ENCODE data around the gene ADARB1. TPM values are rescaled to one million over a fixed set of nuclear protein-coding genes. Genes with fewer than 3 reads are reported as not detected.

Gene ADARB1
- total and polyA plus RNA-seq, 9 of the 15 experiments (the other 6 are each of a cell fraction or from before 2014, with no cell fraction given) = 6.7 to 16.0 (median 8.3) TPM

- peak; percentile 96 for TF ChIP-seq FOXO4 (CRISPR knock-in tag; IDR thresholded peaks at IDR 0.05)
- TF ChIP-seq E2F6 (IDR thresholded peaks at IDR 0.05; ENCODE audit: borderline replicate concordance in 1 of 2, extremely low read depth in 1 of 2, insufficient read depth in 1 of 2, insufficient read length in 1 of 2, low read depth in 1 of 2, low read length in 1 of 2, poor library complexity in 1 of 2, severe bottlenecking in 1 of 2) = peak; percentile 51 to 81
- TF ChIP-seq PHTF2 (CRISPR knock-in tag; IDR thresholded peaks at IDR 0.05) = peak; percentile 82
- TF ChIP-seq PKNOX1 (IDR thresholded peaks at IDR 0.05) = no peak
- peak; percentile 98 to 100 for TF ChIP-seq NONO (IDR thresholded peaks at IDR 0.05; ENCODE audit: low read depth in 2 of 2, low read length in 1 of 2)
- TF ChIP-seq SIX5 (IDR thresholded peaks at IDR 0.05; ENCODE audit: borderline replicate concordance in 1 of 2, insufficient read depth in 1 of 2, low read depth in 1 of 2, low read length in 2 of 2) = peak in 1 of 2 experiments; percentile 51; a peak in 2 of 4 replicates
- TF ChIP-seq RBM15 (IDR thresholded peaks at IDR 0.05; ENCODE audit: insufficient read depth, low read length) = 0 out of 2 replicates have a peak, but pooled peaks have one; percentile 53
- TF ChIP-seq MAZ (CRISPR knock-in tag; conservative IDR thresholded peaks at IDR 0.05 in 1 of 2, IDR thresholded peaks at IDR 0.05 in 1 of 2) = peak in 1 of 2 experiments; percentile 97; a peak in 3 of 4 replicates
- TF ChIP-seq CEBPG (CRISPR knock-in tag; IDR thresholded peaks at IDR 0.05) = no peak
- no peak for TF ChIP-seq CEBPG (tag; conservative IDR thresholded peaks at IDR 0.05 in 1 of 2, IDR thresholded peaks at IDR 0.05 in 1 of 2)
- TF ChIP-seq ERF (CRISPR knock-in tag; IDR thresholded peaks at IDR 0.05) = peak; percentile 100
- TF ChIP-seq VEZF1 (CRISPR knock-in tag; IDR thresholded peaks at IDR 0.05) = peak; percentile 65
- TF ChIP-seq ZNF780A (CRISPR knock-in tag; IDR thresholded peaks at IDR 0.05) = peak; percentile 91; the same call in 1 of the 2 replicates
- no peak for TF ChIP-seq DDX20 (tag; IDR thresholded peaks at IDR 0.05; ENCODE audit: low read depth)
- TF ChIP-seq UBTF (IDR thresholded peaks at IDR 0.05; ENCODE audit: borderline replicate concordance in 1 of 2, low read depth in 2 of 2, low read length in 2 of 2) = peak in 1 of 2 experiments; percentile 54; a peak in 2 of 4 replicates
- TF ChIP-seq NFYB (IDR thresholded peaks at IDR 0.05; ENCODE audit: extremely low read depth, insufficient read length) = no peak
- TF ChIP-seq BDP1 (IDR thresholded peaks at IDR 0.05; ENCODE audit: insufficient read depth, insufficient read length) = no peak
Measured at GRCh38 chr21:45074048-45074817, at the start of gene ADARB1 (continued).

All from K562 (cell line).